ENCODE results near the gene CLCN1. TPM values are rescaled to one million over a fixed set of nuclear protein-coding genes. Genes with fewer than 3 reads are reported as not detected.

CLCN1 gene
- total RNA-seq, 1 donor from 2014 or later = not detected

DNA sequence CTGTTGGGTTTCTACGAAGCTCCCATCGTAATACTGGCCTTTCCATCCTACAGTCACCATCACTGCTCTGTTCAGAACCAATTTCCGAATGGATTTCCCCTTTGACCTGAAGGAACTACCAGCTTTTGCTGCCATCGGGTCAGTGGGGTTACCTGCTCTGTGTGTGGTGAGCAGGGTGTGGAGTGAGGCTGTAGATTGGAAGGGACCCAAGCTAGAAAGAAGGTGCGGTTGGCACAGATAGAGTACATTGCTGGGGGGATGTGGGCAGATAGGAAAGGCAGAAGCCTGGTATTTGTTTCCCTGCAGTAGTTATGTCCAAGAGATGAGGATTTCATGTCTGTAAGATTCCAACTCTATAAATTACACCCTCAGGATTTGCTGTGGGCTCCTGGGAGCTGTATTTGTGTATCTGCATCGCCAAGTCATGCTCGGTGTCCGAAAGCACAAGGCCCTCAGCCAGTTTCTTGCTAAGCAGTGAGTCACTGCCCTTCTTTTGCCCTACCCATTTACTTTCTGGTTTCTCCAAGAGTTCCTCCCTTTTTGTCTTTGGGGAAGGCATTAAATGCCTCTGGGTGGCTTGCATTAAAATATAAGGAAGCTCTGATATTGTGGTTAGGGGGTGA lies 15.4 kb downstream of the CLCN1 start:
- Histone ChIP-seq H3K9me3 (ENCODE audit: low read depth) (no peaks in the 10 kb centered on the region), H4K20me1 (ENCODE audit: low read depth) (no peaks in the 10 kb centered on the region), H3K36me3 (no peaks in the 10 kb centered on the region), H3K4me1 (no peaks in the 10 kb centered on the region), H3K4me3 (no peak overlapping the region), H3K79me2 (ENCODE audit: low read depth) (no peaks in the 10 kb centered on the region), H3K9ac (no peak overlapping the region), H2AFZ (replicated peaks) (no peak overlapping the region), H3F3A (ENCODE audit: low read depth) (no peaks in the 10 kb centered on the region), H3K4me2 (no peak overlapping the region), H3K27me3 (no peaks in the 10 kb centered on the region), H3K27ac (no peak overlapping the region)
- no peak overlapping the region for H3K4me3 Mint-ChIP-seq
- H3K4me1 Mint-ChIP-seq = peaks cover 6% of the 10 kb centered on the region
- no peak overlapping the region for H3K27ac Mint-ChIP-seq
- no peaks in the 10 kb centered on the region for H3K36me3 Mint-ChIP-seq
- TF ChIP-seq EZH2phosphoT487 (IDR thresholded peaks at IDR 0.05) = no peak
- no peak for TF ChIP-seq EZH2 (IDR thresholded peaks at IDR 0.05)
- TF ChIP-seq CTCF (IDR thresholded peaks at IDR 0.05) = no peak
- no peak for DNase-seq (ENCODE audit: low spot score)
- no peaks in the 10 kb centered on the region for H3K9me3 Mint-ChIP-seq
- H3K27me3 Mint-ChIP-seq (ENCODE audit: insufficient read depth, low read depth) = peaks cover 2% of the 10 kb centered on the region

- Mint-ChIP-seq H3K27me3 (ENCODE audit: insufficient read depth, low read depth) (no peaks in the 10 kb centered on the region), H3K36me3 (no peaks in the 10 kb centered on the region), H3K4me3 (no peak overlapping the region), H3K9me3 (no peaks in the 10 kb centered on the region), H3K4me1 (no peaks in the 10 kb centered on the region), H3K27ac (no peak overlapping the region)
- H3K4me2 ChIP-seq = no peak overlapping the region
- no peaks in the 10 kb centered on the region for H3K4me1 ChIP-seq
- no peaks in the 10 kb centered on the region for H3F3A ChIP-seq (ENCODE audit: low read depth)
- H3K4me3 ChIP-seq = no peak overlapping the region
- H3K27ac ChIP-seq = no peak overlapping the region
- H3K9ac ChIP-seq = no peak overlapping the region
- DNase-seq (ENCODE audit: low spot score) = no peak
- H3K36me3 ChIP-seq = no peaks in the 10 kb centered on the region
- no peaks in the 10 kb centered on the region for H4K20me1 ChIP-seq (ENCODE audit: low read depth)
- H3K79me2 ChIP-seq (ENCODE audit: low read depth) = no peaks in the 10 kb centered on the region
- TF ChIP-seq EZH2phosphoT487 (IDR thresholded peaks at IDR 0.05) (no peak), EZH2 (IDR thresholded peaks at IDR 0.05) (no peak)
- H2AFZ ChIP-seq (replicated peaks) = no peak overlapping the region
- H3K9me3 ChIP-seq (ENCODE audit: low read depth) = no peaks in the 10 kb centered on the region
- H3K27me3 ChIP-seq = no peaks in the 10 kb centered on the region
These were observed 18.3 kb downstream of the CLCN1 start for GRCh38 chr7:143334244-143334643.

GRCh38 chr7:143337216-143337615 lies 21.3 kb downstream of the CLCN1 start:
- H3K9me3 ChIP-seq (ENCODE audit: low read depth) = no peaks in the 10 kb centered on the region
- no peak for TF ChIP-seq EZH2phosphoT487 (IDR thresholded peaks at IDR 0.05)
- no peak for TF ChIP-seq EZH2 (IDR thresholded peaks at IDR 0.05)
- no peak for TF ChIP-seq CTCF (IDR thresholded peaks at IDR 0.05)
- H3K27ac Mint-ChIP-seq = no peak overlapping the region
- no peak overlapping the region for H3K4me3 Mint-ChIP-seq
- DNase-seq (ENCODE audit: low spot score) = no peak
- no peaks in the 10 kb centered on the region for H3K4me1 ChIP-seq
- no peak overlapping the region for H3K27ac ChIP-seq
- H3K79me2 ChIP-seq (ENCODE audit: low read depth) = no peaks in the 10 kb centered on the region
- H4K20me1 ChIP-seq (ENCODE audit: low read depth) = no peaks in the 10 kb centered on the region
- no peaks in the 10 kb centered on the region for H3K36me3 ChIP-seq
- H3K27me3 Mint-ChIP-seq (ENCODE audit: insufficient read depth, low read depth) = no peaks in the 10 kb centered on the region
- H3K4me3 ChIP-seq = no peak overlapping the region
- H2AFZ ChIP-seq (replicated peaks) = no peak overlapping the region
- H3F3A ChIP-seq (ENCODE audit: low read depth) = no peaks in the 10 kb centered on the region
- no peak overlapping the region for H3K9ac ChIP-seq
- H3K27me3 ChIP-seq = no peaks in the 10 kb centered on the region
- H3K36me3 Mint-ChIP-seq = no peaks in the 10 kb centered on the region
- no peaks in the 10 kb centered on the region for H3K9me3 Mint-ChIP-seq
- no peaks in the 10 kb centered on the region for H3K4me1 Mint-ChIP-seq
- H3K4me2 ChIP-seq = no peak overlapping the region

GRCh38 chr7:143341842-143342241 lies 25.9 kb downstream of the CLCN1 start:
- Histone ChIP-seq H3K4me1 (peaks cover 4% of the 10 kb centered on the region), H2AFZ (replicated peaks) (no peak overlapping the region), H3K79me2 (ENCODE audit: low read depth) (no peaks in the 10 kb centered on the region), H3K36me3 (no peaks in the 10 kb centered on the region), H3K9ac (no peak overlapping the region), H3K27me3 (peaks cover 22% of the 10 kb centered on the region), H3K9me3 (ENCODE audit: low read depth) (no peaks in the 10 kb centered on the region), H3K4me3 (no peak overlapping the region), H4K20me1 (ENCODE audit: low read depth) (no peaks in the 10 kb centered on the region), H3K4me2 (no peak overlapping the region), H3F3A (ENCODE audit: low read depth) (peaks cover 16% of the 10 kb centered on the region), H3K27ac (no peak overlapping the region)
- no peak overlapping the region for H3K4me3 Mint-ChIP-seq
- peaks cover 1% of the 10 kb centered on the region for H3K9me3 Mint-ChIP-seq
- TF ChIP-seq CTCF (IDR thresholded peaks at IDR 0.05) (no peak), EZH2phosphoT487 (IDR thresholded peaks at IDR 0.05) (no peak), EZH2 (IDR thresholded peaks at IDR 0.05) (no peak)
- H3K27me3 Mint-ChIP-seq (ENCODE audit: insufficient read depth, low read depth) = peaks cover 15% of the 10 kb centered on the region
- H3K4me1 Mint-ChIP-seq = peaks cover 5% of the 10 kb centered on the region
- H3K27ac Mint-ChIP-seq = no peak overlapping the region
- DNase-seq (ENCODE audit: low spot score) = no peak
- H3K36me3 Mint-ChIP-seq = no peaks in the 10 kb centered on the region
